ENCODE measurements around the gene LRRIQ4. TPM values are rescaled to one million over a fixed set of nuclear protein-coding genes. Genes with fewer than 3 reads are reported as not detected.
A peak's percentile ranks its signal among the peaks of the same experiment; 100 is the strongest.

LRRIQ4 gene
- polyA plus RNA-seq, 12 donors, result 0.08 to 0.23 (median 0.11) TPM; not detected in 6

DNA sequence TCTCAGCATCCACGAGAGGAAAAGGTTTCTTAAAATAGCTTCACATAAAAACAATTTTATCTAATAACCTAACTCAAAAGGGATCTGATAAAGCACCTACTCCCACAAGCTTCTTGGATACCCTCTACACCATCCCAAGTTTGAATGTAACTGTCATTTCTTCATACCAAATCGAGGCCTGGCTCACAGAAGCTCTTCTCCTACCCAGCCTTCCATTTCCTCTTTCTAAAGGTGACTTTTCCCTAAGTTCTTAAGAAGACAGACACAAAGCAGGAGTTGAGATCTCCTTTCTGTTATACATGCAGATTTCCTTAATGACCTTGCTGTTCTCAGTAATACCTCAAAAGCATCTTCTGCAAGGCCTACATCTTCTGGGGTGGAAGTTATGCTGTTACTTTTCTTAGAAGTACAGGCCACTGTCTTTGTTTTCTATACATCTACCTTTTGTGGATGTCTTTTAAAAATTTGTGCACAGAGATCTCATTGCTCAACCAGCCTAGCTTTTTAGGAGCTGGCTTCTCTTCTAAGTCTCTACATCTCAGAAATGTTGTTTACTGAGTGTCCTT, 3.4 kb upstream of the LRRIQ4 start:
- no peak for DNase-seq

DNA sequence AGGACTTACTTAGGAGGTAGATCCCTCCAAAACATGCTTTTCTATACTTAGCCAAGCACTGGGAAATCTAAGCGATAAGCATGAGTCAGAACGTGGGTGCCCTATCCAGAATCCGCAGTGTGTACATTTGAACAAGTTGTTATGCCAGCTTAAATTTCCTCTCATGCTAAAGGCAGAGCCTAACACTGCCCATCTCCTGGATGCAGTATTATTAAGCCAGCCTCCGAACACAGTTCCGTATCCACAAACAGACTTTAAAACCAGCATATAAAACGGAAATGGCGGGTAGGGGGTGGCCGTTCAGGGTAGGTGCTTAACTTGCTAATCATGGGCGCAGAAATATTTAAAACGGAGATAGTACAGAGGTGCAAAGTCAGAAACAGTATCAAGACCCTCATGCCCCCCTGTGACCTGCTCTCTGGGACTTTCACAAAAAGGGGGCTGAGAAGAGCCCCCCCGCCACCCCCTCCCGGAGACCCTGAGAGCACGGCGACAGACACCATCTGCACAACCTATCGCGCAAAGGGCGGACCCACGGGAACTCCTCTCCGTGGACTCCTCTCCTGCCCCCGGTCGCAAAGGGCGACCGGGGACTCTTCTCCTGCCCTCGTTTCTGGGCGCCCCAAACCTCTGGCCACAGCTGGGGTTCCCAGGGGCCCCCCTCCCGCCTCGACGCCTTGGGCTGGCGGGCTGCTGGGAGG, 889 bp upstream of the LRRIQ4 start:
- DNase-seq, result peak; percentile 54

DNA sequence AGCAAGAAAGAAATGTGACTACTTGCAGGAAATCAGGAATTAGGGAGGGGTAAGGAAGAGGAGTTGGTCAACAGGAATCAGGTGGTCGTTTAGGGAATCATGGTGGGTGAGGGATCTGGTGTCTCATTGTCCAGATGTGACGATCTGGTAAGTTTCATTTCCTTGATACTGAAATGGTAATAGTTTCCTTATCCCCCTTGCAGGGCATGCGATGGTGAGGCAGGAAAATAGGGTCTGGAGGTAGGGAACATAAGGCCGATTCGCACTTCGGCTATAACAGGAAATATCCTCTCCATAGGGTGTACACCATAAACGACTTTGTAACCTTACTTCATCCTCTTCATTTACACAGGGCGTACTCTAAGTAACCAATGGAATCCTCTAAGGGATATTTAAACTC, 608 bp downstream of the LRRIQ4 start:
- no peak for DNase-seq

DNA sequence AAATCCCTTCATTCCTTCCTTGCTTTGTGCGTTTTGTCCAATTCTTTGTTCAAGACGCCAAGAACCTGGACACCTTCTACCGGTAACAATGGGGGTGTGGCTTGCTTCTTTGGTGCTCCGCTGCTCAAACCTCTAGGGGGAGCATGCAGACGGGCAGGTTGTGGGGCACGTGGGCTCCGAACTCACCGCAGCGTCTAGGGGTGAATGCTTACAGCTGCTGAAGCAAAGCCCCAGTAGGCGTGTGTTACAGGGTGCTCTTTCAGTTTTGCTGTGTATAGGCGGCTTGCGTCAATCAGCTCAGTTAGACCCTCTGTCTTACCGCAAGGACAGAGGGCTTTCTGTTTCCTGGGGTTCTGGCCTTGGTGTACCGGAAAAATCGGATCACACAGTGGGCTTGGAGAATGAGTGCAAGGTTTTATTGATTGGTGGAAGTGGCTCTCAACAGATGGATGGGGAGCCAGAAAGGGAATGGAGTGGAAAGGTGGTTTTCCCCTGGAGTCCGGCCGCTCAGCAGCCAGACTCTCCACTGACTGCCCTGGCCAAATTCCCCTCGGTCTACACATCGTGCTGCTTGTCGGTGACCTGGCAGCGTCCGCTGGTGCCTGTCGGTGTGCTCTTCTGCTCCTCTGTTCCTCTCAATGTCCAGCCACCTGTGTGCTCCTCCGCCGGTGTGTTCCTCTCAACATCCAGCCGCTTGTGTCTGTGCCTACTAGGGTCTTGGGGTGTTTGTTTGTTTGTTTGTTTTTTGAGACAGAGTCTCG, 1.3 kb downstream of the LRRIQ4 start:
- no peak for DNase-seq

DNA sequence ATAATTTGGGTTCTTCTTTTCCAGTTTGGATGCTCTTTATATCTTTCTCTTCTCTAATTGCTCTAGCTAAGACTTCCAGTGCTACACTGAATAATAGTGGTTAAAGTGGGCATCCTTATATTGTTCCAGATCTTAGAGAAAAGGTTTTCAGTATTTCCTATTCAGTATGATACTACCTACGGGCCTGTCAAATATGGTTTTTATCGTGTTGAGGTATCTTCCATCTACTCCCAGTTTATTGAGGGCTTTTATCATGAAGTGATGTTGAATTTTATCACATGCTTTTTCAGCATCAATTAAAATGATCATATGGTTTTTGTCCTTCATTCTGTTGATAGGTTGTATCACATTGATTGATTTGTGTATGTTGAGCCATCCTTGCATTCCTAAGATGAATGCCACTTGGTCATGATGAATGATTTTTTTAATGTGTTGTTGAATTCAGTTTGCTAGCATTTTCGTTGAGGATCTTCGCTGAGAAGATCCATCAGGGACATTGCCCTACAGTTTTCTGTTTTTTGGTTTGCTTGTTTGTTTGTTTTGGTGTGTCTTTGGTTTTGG, 3.0 kb downstream of the LRRIQ4 start:
- DNase-seq, result no peak

DNA sequence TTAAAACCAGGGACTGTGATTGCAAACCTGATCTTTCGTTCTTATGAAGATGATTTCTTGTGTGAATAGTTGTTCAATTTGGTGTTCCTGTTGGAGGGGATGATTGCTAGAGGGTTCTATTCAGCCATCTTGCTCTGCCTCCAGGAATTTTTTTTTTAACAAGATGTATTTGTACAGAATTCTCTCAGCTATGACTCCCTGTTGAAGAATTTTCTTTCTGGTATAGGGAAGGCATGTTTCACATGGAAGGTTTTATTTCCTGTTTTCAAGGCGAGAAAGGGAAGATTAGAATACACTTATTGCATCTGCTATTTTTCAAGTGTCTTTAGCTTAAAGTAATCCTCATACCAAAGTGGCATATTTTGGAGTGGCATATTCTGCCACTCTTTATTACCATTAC, 5.6 kb downstream of the LRRIQ4 start:
- no peak for DNase-seq

DNA sequence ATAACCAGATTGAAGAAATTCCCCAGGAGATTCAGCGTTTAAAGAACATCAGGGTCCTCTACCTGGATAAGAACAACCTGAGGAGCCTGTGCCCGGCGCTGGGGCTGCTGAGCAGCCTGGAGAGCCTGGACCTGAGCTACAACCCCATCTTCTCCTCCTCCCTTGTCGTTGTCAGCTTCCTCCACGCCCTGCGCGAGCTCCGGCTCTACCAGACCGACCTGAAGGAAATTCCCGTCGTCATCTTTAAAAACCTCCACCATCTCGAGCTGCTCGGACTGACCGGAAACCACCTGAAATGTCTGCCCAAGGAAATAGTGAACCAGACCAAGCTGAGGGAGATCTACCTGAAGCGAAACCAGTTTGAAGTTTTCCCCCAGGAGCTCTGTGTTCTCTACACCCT, 9.4 kb downstream of the LRRIQ4 start:
- no peak for DNase-seq

DNA sequence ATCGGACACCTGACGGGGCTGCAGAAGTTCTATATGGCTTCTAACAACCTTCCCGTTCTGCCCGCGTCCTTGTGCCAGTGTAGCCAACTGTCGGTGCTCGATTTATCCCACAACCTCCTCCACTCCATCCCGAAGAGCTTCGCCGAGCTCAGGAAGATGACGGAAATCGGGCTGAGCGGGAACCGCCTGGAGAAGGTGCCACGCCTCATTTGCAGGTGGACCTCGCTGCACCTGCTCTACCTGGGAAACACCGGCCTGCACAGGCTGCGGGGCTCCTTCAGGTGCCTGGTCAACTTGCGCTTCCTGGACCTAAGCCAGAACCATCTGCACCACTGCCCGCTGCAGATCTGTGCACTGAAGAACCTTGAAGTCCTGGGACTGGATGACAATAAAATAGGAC, 9.9 kb downstream of the LRRIQ4 start:
- DNase-seq, result no peak

DNA sequence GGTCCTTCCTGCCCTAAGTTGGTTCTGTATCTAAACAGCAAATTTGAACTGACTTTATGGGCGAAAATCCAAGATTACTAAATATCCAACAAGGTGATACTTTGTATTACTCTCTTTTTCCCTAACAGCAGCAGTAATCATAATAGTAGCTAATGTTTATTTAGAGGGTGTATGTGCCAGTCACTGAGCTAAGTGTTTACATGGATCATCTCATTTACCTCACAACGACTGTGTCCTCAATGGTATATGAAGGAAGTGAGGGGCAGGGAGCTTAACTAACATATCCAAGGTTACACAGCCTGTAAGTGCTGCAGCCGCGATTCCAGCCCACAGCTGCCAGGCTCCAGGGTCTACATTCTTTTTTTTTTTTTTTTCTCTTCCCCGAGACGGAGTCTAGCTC, 10.3 kb downstream of the LRRIQ4 start:
- DNase-seq, result no peak

DNA sequence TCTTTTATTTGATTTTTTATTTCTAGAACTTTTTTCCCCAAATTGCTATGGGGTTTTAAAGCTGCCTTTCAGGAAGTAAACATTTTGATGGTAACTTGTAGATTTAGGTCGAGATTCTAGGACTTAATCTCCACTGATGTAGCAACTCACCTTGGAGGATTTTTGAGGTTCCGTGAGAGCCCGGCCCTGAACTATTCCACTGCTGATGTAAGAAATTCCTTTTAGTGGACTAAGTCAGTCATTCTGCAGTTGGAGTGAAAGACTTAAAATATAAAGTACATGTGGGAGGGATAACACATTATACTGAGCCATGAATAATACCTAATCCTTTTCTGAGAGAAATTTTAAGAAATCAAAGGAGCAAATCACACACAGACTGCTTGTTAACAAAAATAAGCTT, 12.6 kb downstream of the LRRIQ4 start:
- DNase-seq, result no peak

DNA sequence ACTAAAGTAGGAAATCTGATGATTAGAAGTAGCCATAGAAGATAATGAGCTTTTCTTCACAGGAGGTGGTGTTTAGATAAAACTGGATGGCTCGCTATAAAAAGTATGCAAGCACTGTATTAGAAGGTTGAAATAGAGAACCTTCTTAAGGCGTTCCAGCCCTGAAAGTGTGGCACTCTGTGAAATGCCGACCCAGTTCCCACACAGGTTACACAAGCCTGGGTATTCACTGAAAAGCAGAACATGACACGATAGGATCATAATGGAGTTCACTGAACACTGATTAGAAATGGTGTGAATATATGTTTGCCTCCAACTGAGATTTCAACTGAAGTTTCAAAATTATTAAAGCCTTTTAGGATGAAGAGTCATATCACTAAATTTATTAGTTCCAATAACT, 15.0 kb downstream of the LRRIQ4 start:
- DNase-seq, result no peak

DNA sequence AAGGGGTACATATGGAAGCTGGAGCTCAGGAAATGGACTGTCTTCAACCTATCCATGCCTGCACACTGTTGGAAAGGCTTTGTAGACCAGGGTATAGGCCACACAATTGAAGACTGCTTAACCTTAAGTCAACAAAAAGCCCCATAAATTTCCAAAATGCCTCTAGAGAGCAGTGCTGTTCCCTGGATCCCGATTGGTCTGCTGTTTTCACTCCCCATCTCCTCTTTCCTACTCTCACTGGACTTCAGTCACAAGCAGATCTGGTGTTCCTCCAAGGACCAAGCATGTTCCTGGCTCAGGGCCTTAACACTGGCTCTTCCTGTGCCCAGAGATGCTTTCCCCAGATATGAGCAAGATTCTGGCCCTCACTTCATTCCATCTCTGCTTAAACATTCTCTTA, 22.9 kb downstream of the LRRIQ4 start:
- DNase-seq, result no peak

DNA sequence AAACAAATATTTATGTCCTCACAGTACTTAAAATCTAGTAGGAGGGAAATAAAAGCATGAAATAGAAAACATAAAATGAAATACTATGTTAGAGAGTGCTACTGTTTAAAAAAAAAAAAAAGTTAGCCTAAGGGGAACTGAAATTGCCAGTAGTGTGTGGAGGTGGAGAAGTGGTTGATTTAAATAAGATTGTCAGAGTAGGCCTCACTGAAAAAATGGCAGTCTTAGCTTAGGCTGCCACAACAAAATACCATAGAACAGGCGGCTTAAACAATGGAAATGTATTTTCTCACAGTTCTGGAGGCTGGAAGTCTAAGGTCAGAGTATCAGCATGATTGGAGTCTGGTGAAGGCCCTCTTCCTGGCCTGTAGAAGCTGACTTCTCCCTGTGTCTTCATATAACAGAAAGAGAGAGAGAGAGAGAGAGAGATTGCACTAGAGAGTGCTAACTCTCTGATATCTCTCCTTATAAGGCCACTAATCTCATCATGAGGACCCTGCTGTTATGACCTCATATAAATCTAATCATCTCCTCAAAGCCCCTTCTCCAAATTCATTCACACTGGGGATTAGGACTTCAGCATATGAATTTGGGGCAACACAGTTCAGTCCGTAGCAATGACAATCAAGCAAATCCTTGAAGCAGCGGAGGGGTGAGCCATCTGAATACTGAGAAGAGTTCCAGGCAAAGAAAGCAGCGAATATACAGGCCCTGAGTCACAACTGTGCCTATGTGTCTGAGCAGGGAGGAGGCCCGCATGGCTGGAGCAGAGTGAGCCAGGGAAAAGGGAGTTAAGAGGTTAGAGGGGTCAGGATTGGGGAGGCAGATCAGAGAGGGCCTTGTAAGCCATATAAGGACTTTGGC, 23.6 kb downstream of the LRRIQ4 start:
- no peak for DNase-seq

DNA sequence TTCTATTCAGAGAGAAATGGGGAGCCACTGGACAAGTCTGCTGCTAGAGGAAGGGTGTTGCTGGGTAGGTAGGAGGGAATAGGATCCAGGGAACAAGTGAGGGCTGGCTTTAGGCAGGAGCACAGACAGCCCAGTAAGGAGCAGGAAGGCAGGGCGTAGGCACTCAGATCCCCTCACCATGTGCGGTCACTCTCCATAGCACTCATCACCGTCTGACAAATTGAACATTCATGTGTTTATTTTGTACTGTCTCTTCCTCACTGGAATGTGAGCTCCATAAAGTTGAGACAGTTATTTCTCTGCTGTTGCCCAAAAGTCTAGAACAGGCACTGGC, 24.2 kb downstream of the LRRIQ4 start:
- DNase-seq, result no peak

DNA sequence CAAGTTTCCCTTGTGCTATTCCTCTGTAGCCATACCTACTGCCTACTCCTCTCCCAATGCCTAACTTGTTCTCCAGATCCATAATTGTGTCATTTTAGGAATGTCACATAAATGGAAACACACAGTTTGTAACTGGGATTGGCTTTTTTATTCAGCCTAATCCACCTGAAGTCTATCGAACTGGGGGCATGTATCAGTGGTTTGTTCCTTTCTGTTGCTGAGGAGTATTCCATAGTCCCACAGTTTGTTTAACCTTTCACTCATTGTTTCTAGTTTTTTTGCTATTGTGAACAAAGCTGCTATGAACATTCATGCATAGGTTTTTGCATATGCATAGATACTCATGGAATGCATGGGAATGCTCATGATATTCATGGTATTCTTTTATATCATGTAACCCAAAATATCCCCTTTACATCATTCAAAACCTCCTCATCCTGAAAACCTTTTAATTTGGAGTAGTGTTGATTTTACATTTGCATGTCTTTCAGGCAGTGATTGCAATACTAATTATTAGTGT, 25.9 kb downstream of the LRRIQ4 start:
- no peak for DNase-seq

DNA sequence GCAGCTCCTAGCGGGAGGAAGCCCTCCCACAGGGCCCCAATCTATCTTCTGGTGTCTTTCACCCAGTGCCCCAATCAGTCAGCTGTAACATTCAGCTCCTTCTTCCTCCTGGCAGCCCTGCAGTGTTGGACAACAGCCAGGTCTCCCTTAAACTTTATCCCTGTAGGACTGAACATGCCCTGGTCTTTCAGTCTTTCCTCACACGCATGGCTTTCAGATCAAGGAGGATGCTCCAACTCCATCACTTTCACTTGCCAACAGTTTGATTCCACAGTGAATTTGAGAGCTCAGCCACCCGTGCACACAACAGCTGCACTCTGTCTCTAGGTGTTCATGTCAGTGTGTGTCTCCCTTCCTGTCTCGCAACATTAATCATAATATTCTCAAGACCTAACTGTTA, 28.5 kb downstream of the LRRIQ4 start:
- no peak for DNase-seq

DNA sequence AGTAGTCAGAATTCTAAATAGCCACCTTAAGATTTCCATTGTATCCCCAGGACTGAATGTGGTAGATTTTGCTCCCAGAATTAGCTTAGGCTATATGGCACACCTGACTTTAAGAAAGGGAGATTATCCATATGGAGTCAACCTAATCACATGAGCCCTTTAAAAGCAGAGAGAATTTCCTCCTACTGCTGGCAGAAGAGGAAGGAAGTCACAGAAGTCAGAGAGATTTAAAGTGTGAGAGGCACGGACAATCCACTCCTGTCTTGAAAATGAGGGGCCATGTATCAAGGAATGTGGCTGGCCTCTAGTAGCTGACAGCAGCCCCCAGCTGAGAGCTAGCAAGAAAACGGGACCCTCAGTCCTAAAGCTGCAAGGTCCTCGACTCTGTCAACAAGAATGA, 30.3 kb downstream of the LRRIQ4 start:
- no peak for DNase-seq

DNA sequence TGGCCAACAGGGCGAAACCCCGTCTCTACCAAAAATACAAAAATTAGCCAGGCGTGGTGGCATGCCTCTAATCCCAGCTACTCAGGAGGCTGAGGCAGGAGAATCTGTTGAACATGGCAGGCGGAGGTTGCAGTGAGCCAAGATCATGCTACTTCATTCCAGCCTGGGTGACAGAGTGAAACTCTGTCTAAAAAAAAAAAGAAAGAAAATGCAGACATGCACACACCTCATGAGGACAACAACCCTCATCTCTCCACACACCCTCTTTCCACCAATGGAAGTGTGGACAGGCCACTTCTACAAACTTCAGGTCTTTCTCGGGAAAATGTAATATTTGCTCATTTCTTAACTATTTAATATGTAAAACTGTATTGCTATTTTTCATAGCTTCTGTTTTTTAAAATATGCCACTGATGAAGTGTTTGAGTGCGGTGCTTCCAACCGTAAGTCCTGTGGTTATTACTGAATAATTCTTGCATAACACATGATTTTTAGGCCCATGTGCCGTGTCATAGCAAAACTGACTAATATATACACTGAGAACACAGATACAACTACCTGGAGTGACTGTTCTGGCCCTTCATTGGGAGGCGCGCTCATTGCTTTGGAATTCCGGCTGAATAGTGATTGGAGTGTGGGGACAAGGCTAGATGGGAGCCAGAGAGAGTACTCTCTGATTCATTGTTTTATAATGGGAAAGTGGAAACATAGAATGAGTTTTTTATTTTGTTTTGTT, 34.0 kb downstream of the LRRIQ4 start:
- no peak for DNase-seq

DNA sequence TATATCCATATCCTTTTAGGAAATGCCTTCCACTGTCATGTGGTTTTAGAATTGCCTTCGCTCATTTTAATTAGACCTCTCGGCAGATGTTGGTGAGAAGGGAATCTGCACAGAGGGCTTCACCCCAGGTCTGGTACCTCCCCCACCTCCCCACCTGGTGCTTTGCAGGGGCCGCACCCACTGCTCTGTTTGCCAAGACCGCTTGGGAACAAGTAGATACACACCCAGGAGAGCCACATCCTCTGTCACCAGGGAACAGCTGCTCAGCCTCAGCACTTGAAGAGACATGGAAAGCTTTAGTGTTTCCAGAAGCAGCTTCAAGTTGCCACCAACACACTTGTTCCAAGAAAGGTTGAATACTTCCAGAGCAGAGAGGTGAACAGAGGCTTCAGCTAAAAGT, 35.2 kb downstream of the LRRIQ4 start:
- DNase-seq, result no peak

DNA sequence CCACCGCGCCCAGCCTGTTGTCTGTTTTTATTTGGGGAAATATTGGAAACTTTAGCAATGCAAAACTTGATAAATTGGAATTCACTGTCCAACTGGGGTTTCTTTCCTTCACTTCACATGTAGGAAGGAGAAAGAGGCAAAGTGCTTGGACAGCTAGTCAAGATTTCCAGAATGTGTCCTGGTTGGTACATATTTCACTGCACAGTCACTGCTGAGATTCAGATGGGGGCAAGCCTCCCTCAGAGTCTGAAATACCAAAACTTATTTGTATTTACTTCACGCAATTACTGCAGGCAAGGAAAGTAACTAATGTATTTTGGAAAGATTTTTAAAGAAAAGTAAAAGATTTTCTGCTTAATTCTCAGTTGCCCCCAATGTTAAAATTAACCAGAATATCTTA, 36.1 kb downstream of the LRRIQ4 start:
- no peak for DNase-seq

DNA sequence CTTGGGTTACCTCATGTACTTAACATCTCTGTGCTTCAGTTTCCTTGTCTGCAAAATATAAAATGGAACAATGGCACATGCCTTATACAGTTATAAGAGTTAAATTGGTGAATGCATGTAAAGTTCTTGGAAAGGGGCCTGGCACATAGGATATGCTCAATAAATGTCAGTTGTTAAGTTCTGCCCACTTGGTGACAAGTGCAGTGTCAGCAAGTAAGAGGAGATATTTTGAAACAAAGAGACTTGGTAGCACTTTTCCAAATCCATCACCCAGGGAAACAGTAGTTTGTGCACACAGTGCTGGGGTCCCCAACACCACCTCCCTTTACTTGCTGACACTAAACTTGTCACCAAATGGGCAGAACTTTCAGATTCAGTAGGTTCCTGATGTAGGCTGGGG, 37.9 kb downstream of the LRRIQ4 start:
- DNase-seq, result no peak
